HUES6 (cell line): ENCODE results near the gene PRR22.

Experiments
- H3K27ac ChIP-seq: 2 replicates; pipeline ENCODE4 v1.7.0; 2013; ENCODE audit warnings: low read depth, mild to moderate bottlenecking, low read length, inconsistent platforms
- H3K27me3 ChIP-seq: 2 replicates; pipeline ENCODE4 v1.6.1; 2013; ENCODE audit warnings: low read length; ENCODE audit not compliant: control insufficient read depth, insufficient read depth
- H3K36me3 ChIP-seq: 2 replicates; pipeline ENCODE4 v1.6.1; 2013; ENCODE audit warnings: low read length; ENCODE audit not compliant: control insufficient read depth, insufficient read depth
- H3K4me1 ChIP-seq: 2 replicates; pipeline ENCODE4 v1.6.1; 2013; ENCODE audit warnings: low read length; ENCODE audit not compliant: control insufficient read depth, insufficient read depth
- H3K4me3 ChIP-seq: 2 replicates; pipeline ENCODE4 v1.5.1; 2013; ENCODE audit warnings: low read depth, low read length
- H3K9ac ChIP-seq: one replicate; pipeline ENCODE4 v1.6.1; 2013; ENCODE audit warnings: mild to moderate bottlenecking, low read length
- H3K9me3 ChIP-seq: 2 replicates; pipeline ENCODE4 v1.6.1; 2013; ENCODE audit warnings: low read depth, low read length; ENCODE audit not compliant: control insufficient read depth, insufficient read depth

The PRR22 gene

GRCh38 chr19:5784581-5785147 is at the start of gene PRR22:
TSS of gene PRR22 (minus strand) at chr19:5784746. CDS start at chr19:5784660, 86 bp downstream.
- no peaks in the 10 kb centered on the region for H3K27me3 ChIP-seq
- H3K36me3 ChIP-seq, result peaks cover 62% of the 10 kb centered on the region

GRCh38 chr19:5832527-5833216 is 48.1 kb upstream of the PRR22 start:
- no peak overlapping the region for H3K4me3 ChIP-seq
- H3K27me3 ChIP-seq, result peaks cover 6% of the 10 kb centered on the region; the same call in 1 of the 2 replicates
- peaks cover 5% of the 10 kb centered on the region; the same call in 1 of the 2 replicates for H3K4me1 ChIP-seq
- no peak overlapping the region for H3K27ac ChIP-seq
- no peak overlapping the region for H3K9ac ChIP-seq
- no peaks in the 10 kb centered on the region for H3K9me3 ChIP-seq
- no peaks in the 10 kb centered on the region for H3K36me3 ChIP-seq

More at GRCh38 chr19:5784581-5785147, at the start of gene PRR22:
- no peak within 1 kb of the TSS for H3K27ac ChIP-seq
- no peak within 1 kb of the TSS for H3K4me3 ChIP-seq
- no peak within 1 kb of the TSS for H3K9ac ChIP-seq
- H3K9me3 ChIP-seq, result no peaks in the 10 kb centered on the region
- no peaks in the 10 kb centered on the region for H3K4me1 ChIP-seq

- H3K9ac ChIP-seq, result no peak overlapping the region
- no peak overlapping the region for H3K27ac ChIP-seq
- H3K27me3 ChIP-seq, result peaks cover 6% of the 10 kb centered on the region; the same call in 1 of the 2 replicates
- H3K4me1 ChIP-seq, result peaks cover 5% of the 10 kb centered on the region; the same call in 1 of the 2 replicates
- H3K9me3 ChIP-seq, result no peaks in the 10 kb centered on the region
- no peak overlapping the region for H3K4me3 ChIP-seq
- no peaks in the 10 kb centered on the region for H3K36me3 ChIP-seq
These were observed 47.5 kb upstream of the PRR22 start for GRCh38 chr19:5832061-5832460.

GRCh38 chr19:5831159-5831558 is 46.6 kb upstream of the PRR22 start:
- Histone ChIP-seq H3K9ac (no peak overlapping the region), H3K27ac (no peak overlapping the region), H3K9me3 (no peaks in the 10 kb centered on the region), H3K4me1 (peaks cover 11% of the 10 kb centered on the region; the same call in 1 of the 2 replicates), H3K36me3 (no peaks in the 10 kb centered on the region), H3K27me3 (peaks cover 6% of the 10 kb centered on the region; the same call in 1 of the 2 replicates), H3K4me3 (no peak overlapping the region)

- H3K4me3 ChIP-seq, result peak overlapping the region; percentile 88
- peaks cover 11% of the 10 kb centered on the region; the same call in 1 of the 2 replicates for H3K4me1 ChIP-seq
- H3K27ac ChIP-seq, result no peak overlapping the region
- peaks cover under 1% of the 10 kb centered on the region; the same call in 1 of the 2 replicates for H3K27me3 ChIP-seq
- no peaks in the 10 kb centered on the region for H3K9me3 ChIP-seq
- H3K36me3 ChIP-seq, result no peaks in the 10 kb centered on the region
- H3K9ac ChIP-seq, result no peak overlapping the region
These were observed 45.2 kb upstream of the PRR22 start for GRCh38 chr19:5829567-5830310.

GRCh38 chr19:5828661-5829566 is 44.4 kb upstream of the PRR22 start:
- no peaks in the 10 kb centered on the region for H3K36me3 ChIP-seq
- no peaks in the 10 kb centered on the region; the same call in 1 of the 2 replicates for H3K27me3 ChIP-seq
- peak overlapping the region; percentile 90 for H3K27ac ChIP-seq
- peak overlapping the region; percentile 88 for H3K4me3 ChIP-seq
- H3K9me3 ChIP-seq, result no peaks in the 10 kb centered on the region
- peak overlapping the region; percentile 96 for H3K9ac ChIP-seq
- H3K4me1 ChIP-seq, result peaks cover 11% of the 10 kb centered on the region; the same call in 1 of the 2 replicates

GRCh38 chr19:5827891-5828660 is 43.5 kb upstream of the PRR22 start:
- Histone ChIP-seq H3K9me3 (no peaks in the 10 kb centered on the region), H3K4me3 (peak overlapping the region; percentile 88), H3K27me3 (no peaks in the 10 kb centered on the region; the same call in 1 of the 2 replicates), H3K4me1 (peaks cover 11% of the 10 kb centered on the region; the same call in 1 of the 2 replicates), H3K27ac (peak overlapping the region; percentile 90), H3K9ac (peak overlapping the region; percentile 96), H3K36me3 (no peaks in the 10 kb centered on the region)

- no peaks in the 10 kb centered on the region for H3K36me3 ChIP-seq
- H3K4me3 ChIP-seq, result peak overlapping the region; percentile 88
- H3K27me3 ChIP-seq, result no peaks in the 10 kb centered on the region; the same call in 1 of the 2 replicates
- peak overlapping the region; percentile 96 for H3K9ac ChIP-seq
- H3K4me1 ChIP-seq, result peaks cover 11% of the 10 kb centered on the region; the same call in 1 of the 2 replicates
- no peaks in the 10 kb centered on the region for H3K9me3 ChIP-seq
- H3K27ac ChIP-seq, result no peak overlapping the region
These were observed 42.9 kb upstream of the PRR22 start for GRCh38 chr19:5827342-5827890.

- peaks cover 11% of the 10 kb centered on the region; the same call in 1 of the 2 replicates for H3K4me1 ChIP-seq
- no peaks in the 10 kb centered on the region for H3K36me3 ChIP-seq
- H3K27ac ChIP-seq, result no peak overlapping the region
- no peaks in the 10 kb centered on the region; the same call in 1 of the 2 replicates for H3K27me3 ChIP-seq
- no peak overlapping the region for H3K9ac ChIP-seq
- H3K9me3 ChIP-seq, result no peaks in the 10 kb centered on the region
- H3K4me3 ChIP-seq, result peak overlapping the region; percentile 88
These were observed 42.2 kb upstream of the PRR22 start for GRCh38 chr19:5826531-5827341.
